Thoracic aorta (tissue), 2 donors: ENCODE results near the gene VDAC1. TPM values are rescaled to one million over a fixed set of nuclear protein-coding genes. Genes with fewer than 3 reads are reported as not detected.

Experiments used
- ATAC-seq: fragments of 150-250 bp; one replicate; pipeline ENCODE4 v1.8.0; 2017; ENCODE audit warnings: low read depth; ENCODE audit not compliant: insufficient number of reproducible peaks, low FRiP score
- DNase-seq: peaks from one replicate; pipeline ENCODE4 v3.0.0-alpha.2; 2020; ENCODE audit warnings: low spot score
- H3K27ac ChIP-seq, 2 donors: fragments of 200-600 bp; sonication (generic); 1 replicate in 1 of 2; 2 replicates in 1 of 2; pipeline ENCODE4 v1.5.1; 2016; ENCODE audit warnings: mild to moderate bottlenecking in 2 of 2, moderate library complexity in 2 of 2
- H3K27me3 ChIP-seq: fragments of 200-600 bp; sonication (generic); replicated peaks from 2 replicates; pipeline ENCODE4 v1.6.0; 2016; ENCODE audit warnings: mild to moderate bottlenecking; ENCODE audit not compliant: insufficient read depth
- H3K36me3 ChIP-seq: fragments of 200-600 bp; sonication (generic); one replicate; pipeline ENCODE4 v1.5.1; 2016
- H3K4me1 ChIP-seq, 2 donors: fragments of 200-600 bp; sonication (generic); 1 replicate in 1 of 2; 2 replicates in 1 of 2; pipeline versions ENCODE4 v1.5.1 to v1.6.0; 2016; ENCODE audit warnings: low read depth in 2 of 2, mild to moderate bottlenecking in 1 of 2; ENCODE audit not compliant: control insufficient read depth in 1 of 2
- H3K4me3 ChIP-seq: fragments of 200-600 bp; sonication (generic); 2 replicates; pipeline ENCODE4 v1.5.1; 2016; ENCODE audit warnings: mild to moderate bottlenecking
- H3K9me3 ChIP-seq: fragments of 200-600 bp; sonication (generic); 2 replicates; pipeline ENCODE4 v1.5.1; 2016
- CTCF ChIP-seq: fragments of 200-600 bp; sonication (generic); IDR thresholded peaks from one replicate; pipeline ENCODE4 v1.5.1; 2019; ENCODE audit warnings: antibody characterized with exemption
- total RNA-seq, 2 donors: library from RNA; depleted of rRNA; stranded (reverse); fragments of >200 nt; gene quantifications; one replicate each; pipeline versions ENCODE4 v1.1.0 to v1.2.3, GENCODE V29; 2016

The VDAC1 gene
- total RNA-seq, 2 donors from 2014 or later = 77.0 to 112 TPM

DNA sequence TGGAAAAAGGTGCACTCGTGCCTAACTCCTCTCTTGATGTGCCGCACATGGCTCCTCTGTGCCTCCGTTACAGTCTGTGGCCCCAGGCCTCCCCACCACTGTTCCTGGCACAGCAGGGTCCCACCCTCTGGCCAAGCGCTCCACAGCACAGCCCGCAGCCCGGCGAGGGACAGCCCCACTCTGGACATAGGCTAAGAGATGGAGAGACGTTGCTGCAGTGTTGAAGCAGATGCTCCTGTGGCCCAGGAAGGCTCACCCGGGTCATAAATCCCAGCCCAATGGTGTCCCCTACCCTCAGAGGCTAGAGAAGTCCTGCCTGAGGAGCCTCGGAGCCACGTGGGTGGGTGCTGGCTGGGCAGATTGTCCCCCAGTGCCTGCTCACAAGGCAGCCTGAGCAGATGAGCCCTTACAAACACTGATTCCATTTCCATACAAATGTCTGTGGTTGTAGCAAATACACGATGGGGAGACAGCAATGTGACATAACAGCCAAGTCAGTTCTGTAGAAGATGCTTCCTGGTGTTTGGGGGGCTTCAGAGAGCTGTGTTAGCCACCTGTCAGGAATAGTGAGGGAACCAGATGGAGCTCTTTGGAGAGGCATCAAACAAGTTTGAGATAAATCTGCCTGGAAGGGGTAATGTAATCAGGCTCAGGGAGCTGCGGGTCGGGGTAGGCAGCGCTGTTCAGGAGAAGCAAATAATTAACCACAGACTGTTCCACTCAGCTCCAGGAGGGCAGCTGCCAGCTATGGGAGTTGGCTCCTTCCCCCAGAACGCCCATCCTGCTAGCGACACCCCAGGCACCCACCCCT, 78.1 kb downstream of the VDAC1 start:
- H3K27me3 ChIP-seq = no peaks in the 10 kb centered on the region
- no peak overlapping the region for H3K4me3 ChIP-seq
- H3K9me3 ChIP-seq = no peaks in the 10 kb centered on the region
- H3K27ac ChIP-seq = no peak overlapping the region
- H3K4me1 ChIP-seq = peaks cover 0 to 26% of the 10 kb centered on the region in 2 donors
- no peaks in the 10 kb centered on the region for H3K36me3 ChIP-seq
- no peak for TF ChIP-seq CTCF
- ATAC-seq = no peak
- DNase-seq = no peak

GRCh38 chr5:133925866-133926488, 78.8 kb downstream of the VDAC1 start:
- TF ChIP-seq CTCF = no peak
- ATAC-seq = no peak
- DNase-seq = no peak
- H3K36me3 ChIP-seq = no peaks in the 10 kb centered on the region
- H3K4me1 ChIP-seq = peaks cover 0 to 26% of the 10 kb centered on the region in 2 donors
- no peaks in the 10 kb centered on the region for H3K9me3 ChIP-seq
- no peak overlapping the region for H3K4me3 ChIP-seq
- H3K27ac ChIP-seq = no peak overlapping the region
- no peaks in the 10 kb centered on the region for H3K27me3 ChIP-seq

DNA sequence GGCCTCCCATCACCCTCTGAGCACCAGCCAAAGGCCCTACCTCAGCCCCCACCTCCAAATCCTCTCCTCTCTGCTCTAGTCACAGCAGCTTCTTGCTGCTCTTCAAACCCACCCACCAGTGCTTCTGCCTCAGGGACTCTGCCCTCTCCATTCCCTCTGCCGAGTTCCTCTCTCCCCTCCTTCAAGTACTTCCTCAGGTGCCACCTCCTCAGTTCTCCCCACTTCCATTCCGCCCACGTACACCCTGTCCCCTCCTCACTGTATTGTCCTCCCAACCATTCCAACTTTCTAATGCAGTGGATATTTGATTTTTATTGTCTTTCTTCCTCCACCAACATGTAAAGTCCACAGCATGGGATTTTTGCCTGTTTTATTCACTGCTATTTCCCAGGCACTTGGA, 79.5 kb downstream of the VDAC1 start:
- DNase-seq (no peak), ATAC-seq (no peak)
- Histone ChIP-seq H3K4me3 (no peak overlapping the region), H3K27ac (no peak overlapping the region), H3K36me3 (no peaks in the 10 kb centered on the region), H3K4me1 (peaks cover 0 to 20% of the 10 kb centered on the region in 2 donors), H3K27me3 (no peaks in the 10 kb centered on the region), H3K9me3 (no peaks in the 10 kb centered on the region)
- TF ChIP-seq CTCF = no peak

- TF ChIP-seq CTCF = no peak
- H3K9me3 ChIP-seq = no peaks in the 10 kb centered on the region
- ATAC-seq = no peak
Observed at GRCh38 chr5:133924221-133924920, 80.4 kb downstream of the VDAC1 start.

DNA sequence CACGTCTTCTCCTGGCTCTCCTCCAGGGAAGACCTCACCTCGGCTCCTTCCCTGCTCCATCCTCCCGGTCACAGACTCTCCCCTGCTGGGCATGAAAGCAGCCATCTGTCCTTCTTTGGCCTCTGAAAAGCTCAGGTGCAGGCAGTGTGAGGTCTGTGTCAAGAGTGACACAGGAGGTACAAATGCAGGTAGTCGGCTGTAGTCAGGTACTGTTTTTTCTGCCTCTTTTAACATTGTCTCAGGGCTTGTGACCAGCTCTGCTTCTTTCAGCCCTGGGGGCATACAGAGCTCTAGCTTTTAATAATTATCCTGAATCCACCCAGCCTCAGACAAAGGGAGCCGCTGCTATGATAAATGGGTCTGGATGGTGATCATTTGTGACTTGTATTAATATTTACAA, 82.8 kb downstream of the VDAC1 start:
- H3K36me3 ChIP-seq = no peaks in the 10 kb centered on the region
- H3K4me1 ChIP-seq = peaks cover 0 to 5% of the 10 kb centered on the region in 2 donors
- H3K4me3 ChIP-seq = no peak overlapping the region
- no peak for TF ChIP-seq CTCF
- ATAC-seq (no peak), DNase-seq (no peak)
- H3K27me3 ChIP-seq = no peaks in the 10 kb centered on the region
- no peaks in the 10 kb centered on the region for H3K9me3 ChIP-seq
- H3K27ac ChIP-seq = no peak overlapping the region

More at GRCh38 chr5:133924221-133924920, 80.4 kb downstream of the VDAC1 start:
- no peak overlapping the region for H3K4me3 ChIP-seq
- H3K4me1 ChIP-seq = peaks cover 0 to 12% of the 10 kb centered on the region in 2 donors
- no peak overlapping the region for H3K27ac ChIP-seq
- H3K36me3 ChIP-seq = no peaks in the 10 kb centered on the region
- H3K27me3 ChIP-seq = no peaks in the 10 kb centered on the region
- DNase-seq = no peak
